Measurements from ENCODE around the gene ADAMTS9. TPM values are rescaled to one million over a fixed set of nuclear protein-coding genes. Genes with fewer than 3 reads are reported as not detected.

Gene ADAMTS9
- total and polyA plus RNA-seq, 4 donors, result 1.2 to 13.8 (median 7.4) TPM

DNA sequence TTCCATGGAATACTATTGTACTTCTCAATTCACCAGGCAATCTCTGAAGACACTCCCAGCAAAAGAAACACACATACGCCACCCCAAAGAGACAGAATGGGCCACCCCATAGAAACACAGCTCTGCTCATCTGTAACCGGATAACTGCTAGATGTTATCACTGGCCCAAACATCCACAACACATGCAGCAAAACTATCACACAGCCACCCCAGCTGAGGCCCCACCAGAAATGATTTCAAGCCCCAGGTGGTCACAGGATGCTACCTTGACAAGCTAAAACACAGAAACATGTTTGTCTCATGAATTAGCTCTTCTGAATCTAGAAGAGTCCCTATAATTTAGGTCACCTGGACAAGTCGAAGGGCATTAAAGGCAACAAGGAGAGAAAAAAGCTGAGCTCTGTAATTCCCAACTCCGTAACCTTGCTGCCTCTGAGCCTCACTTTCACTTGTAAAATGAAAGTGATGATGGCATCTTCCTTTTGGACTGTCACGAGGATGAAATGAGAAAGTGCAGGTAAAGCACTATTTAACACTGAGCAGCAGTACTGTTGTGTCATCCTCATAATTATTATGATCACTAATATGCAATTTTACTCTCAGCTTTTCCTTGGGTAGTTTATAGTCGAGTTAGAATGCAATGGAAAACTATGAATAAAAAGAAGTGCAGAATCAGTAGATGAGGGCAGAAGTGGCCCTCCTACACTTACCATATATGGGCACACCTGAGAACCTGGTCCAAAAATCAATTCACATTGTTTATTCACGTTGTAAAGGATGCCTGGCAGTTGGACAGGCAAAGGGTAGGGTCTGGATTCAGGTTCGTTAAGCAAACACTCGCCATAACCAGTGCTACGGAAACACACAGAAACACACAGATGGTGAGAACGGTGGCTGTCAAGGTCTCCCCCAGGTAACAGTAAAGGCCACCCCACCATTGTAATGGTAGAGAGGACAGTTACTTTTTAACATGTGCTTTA is 38.6 kb downstream of the ADAMTS9 start:
- TF ChIP-seq EGR1 (IDR thresholded peaks at IDR 0.05; ENCODE audit: low read depth in 2 of 2) (no peak), HNF4G (IDR thresholded peaks at IDR 0.05) (no peak), NR2F2 (IDR thresholded peaks at IDR 0.05) (no peak), JUND (IDR thresholded peaks at IDR 0.05) (no peak), HNF4A (conservative IDR thresholded peaks at IDR 0.05) (no peak), FOXA2 (IDR thresholded peaks at IDR 0.05) (no peak), TAF1 (conservative IDR thresholded peaks at IDR 0.05) (no peak), FOXA1 (IDR thresholded peaks at IDR 0.05) (no peak), YY1 (IDR thresholded peaks at IDR 0.05) (no peak), RAD21 (IDR thresholded peaks at IDR 0.05) (no peak), RXRA (IDR thresholded peaks at IDR 0.05) (no peak), GABPA (IDR thresholded peaks at IDR 0.05 in 1 of 2, conservative IDR thresholded peaks at IDR 0.05 in 1 of 2) (no peak), SP1 (IDR thresholded peaks at IDR 0.05) (no peak)
- TF ChIP-seq, protein P1, sequence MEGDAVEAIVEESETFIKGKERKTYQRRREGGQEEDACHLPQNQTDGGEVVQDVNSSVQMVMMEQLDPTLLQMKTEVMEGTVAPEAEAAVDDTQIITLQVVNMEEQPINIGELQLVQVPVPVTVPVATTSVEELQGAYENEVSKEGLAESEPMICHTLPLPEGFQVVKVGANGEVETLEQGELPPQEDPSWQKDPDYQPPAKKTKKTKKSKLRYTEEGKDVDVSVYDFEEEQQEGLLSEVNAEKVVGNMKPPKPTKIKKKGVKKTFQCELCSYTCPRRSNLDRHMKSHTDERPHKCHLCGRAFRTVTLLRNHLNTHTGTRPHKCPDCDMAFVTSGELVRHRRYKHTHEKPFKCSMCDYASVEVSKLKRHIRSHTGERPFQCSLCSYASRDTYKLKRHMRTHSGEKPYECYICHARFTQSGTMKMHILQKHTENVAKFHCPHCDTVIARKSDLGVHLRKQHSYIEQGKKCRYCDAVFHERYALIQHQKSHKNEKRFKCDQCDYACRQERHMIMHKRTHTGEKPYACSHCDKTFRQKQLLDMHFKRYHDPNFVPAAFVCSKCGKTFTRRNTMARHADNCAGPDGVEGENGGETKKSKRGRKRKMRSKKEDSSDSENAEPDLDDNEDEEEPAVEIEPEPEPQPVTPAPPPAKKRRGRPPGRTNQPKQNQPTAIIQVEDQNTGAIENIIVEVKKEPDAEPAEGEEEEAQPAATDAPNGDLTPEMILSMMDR (IDR thresholded peaks at IDR 0.05; ENCODE audit: low read depth, low read length, missing input control), result no peak
- TF ChIP-seq, protein P2, sequence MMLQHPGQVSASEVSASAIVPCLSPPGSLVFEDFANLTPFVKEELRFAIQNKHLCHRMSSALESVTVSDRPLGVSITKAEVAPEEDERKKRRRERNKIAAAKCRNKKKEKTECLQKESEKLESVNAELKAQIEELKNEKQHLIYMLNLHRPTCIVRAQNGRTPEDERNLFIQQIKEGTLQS (IDR thresholded peaks at IDR 0.05), result no peak
- TF ChIP-seq, protein P3, sequence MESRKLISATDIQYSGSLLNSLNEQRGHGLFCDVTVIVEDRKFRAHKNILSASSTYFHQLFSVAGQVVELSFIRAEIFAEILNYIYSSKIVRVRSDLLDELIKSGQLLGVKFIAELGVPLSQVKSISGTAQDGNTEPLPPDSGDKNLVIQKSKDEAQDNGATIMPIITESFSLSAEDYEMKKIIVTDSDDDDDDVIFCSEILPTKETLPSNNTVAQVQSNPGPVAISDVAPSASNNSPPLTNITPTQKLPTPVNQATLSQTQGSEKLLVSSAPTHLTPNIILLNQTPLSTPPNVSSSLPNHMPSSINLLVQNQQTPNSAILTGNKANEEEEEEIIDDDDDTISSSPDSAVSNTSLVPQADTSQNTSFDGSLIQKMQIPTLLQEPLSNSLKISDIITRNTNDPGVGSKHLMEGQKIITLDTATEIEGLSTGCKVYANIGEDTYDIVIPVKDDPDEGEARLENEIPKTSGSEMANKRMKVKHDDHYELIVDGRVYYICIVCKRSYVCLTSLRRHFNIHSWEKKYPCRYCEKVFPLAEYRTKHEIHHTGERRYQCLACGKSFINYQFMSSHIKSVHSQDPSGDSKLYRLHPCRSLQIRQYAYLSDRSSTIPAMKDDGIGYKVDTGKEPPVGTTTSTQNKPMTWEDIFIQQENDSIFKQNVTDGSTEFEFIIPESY (IDR thresholded peaks at IDR 0.05), result no peak
- TF ChIP-seq, protein P4, sequence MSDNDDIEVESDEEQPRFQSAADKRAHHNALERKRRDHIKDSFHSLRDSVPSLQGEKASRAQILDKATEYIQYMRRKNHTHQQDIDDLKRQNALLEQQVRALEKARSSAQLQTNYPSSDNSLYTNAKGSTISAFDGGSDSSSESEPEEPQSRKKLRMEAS (IDR thresholded peaks at IDR 0.05), result no peak
- TF ChIP-seq, protein P5, sequence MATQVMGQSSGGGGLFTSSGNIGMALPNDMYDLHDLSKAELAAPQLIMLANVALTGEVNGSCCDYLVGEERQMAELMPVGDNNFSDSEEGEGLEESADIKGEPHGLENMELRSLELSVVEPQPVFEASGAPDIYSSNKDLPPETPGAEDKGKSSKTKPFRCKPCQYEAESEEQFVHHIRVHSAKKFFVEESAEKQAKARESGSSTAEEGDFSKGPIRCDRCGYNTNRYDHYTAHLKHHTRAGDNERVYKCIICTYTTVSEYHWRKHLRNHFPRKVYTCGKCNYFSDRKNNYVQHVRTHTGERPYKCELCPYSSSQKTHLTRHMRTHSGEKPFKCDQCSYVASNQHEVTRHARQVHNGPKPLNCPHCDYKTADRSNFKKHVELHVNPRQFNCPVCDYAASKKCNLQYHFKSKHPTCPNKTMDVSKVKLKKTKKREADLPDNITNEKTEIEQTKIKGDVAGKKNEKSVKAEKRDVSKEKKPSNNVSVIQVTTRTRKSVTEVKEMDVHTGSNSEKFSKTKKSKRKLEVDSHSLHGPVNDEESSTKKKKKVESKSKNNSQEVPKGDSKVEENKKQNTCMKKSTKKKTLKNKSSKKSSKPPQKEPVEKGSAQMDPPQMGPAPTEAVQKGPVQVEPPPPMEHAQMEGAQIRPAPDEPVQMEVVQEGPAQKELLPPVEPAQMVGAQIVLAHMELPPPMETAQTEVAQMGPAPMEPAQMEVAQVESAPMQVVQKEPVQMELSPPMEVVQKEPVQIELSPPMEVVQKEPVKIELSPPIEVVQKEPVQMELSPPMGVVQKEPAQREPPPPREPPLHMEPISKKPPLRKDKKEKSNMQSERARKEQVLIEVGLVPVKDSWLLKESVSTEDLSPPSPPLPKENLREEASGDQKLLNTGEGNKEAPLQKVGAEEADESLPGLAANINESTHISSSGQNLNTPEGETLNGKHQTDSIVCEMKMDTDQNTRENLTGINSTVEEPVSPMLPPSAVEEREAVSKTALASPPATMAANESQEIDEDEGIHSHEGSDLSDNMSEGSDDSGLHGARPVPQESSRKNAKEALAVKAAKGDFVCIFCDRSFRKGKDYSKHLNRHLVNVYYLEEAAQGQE (IDR thresholded peaks at IDR 0.05), result no peak
- no peaks in the 10 kb centered on the region for H3K9me3 ChIP-seq (ENCODE audit: control insufficient read depth in 4 of 4, low read length in 3 of 4)
- WGBS, result 79% methylated on average over 11 of the region's 11 CpGs
- H3K4me1 ChIP-seq (ENCODE audit: control insufficient read depth in 4 of 4, insufficient read depth in 4 of 4, low read length in 3 of 4), result no peaks in the 10 kb centered on the region
- H3K36me3 ChIP-seq (ENCODE audit: control insufficient read depth in 4 of 4, insufficient read depth in 3 of 4, low read depth in 1 of 4, low read length in 3 of 4), result no peaks in the 10 kb centered on the region
- H3K4me3 ChIP-seq (ENCODE audit: low read depth in 1 of 3, low read length in 3 of 3), result no peak overlapping the region
- DNase-seq (ENCODE audit: low spot score), result no peak
- H3K9ac ChIP-seq (ENCODE audit: low read depth in 1 of 2, low read length in 2 of 2), result no peak overlapping the region
- H3K27me3 ChIP-seq (ENCODE audit: control insufficient read depth in 4 of 4, insufficient read depth in 4 of 4, low read length in 3 of 4), result no peaks in the 10 kb centered on the region
- H3K27ac ChIP-seq (ENCODE audit: low read depth in 1 of 2, low read length in 2 of 2), result no peak overlapping the region

Measured in liver (tissue), 9 donors.